SH-SY5Y (cell line): ENCODE data around the gene NDC1.

Source experiments
- GATA2 ChIP-seq: IDR thresholded peaks from 2 replicates; pipeline ENCODE4 v1.6.1; 2011; ENCODE audit warnings: mild to moderate bottlenecking, low read depth, low read length
- GATA3 ChIP-seq: IDR thresholded peaks from 2 replicates; pipeline ENCODE4 v1.6.1; 2011; ENCODE audit warnings: low read depth, mild to moderate bottlenecking, low read length, moderate library complexity

Gene NDC1

DNA sequence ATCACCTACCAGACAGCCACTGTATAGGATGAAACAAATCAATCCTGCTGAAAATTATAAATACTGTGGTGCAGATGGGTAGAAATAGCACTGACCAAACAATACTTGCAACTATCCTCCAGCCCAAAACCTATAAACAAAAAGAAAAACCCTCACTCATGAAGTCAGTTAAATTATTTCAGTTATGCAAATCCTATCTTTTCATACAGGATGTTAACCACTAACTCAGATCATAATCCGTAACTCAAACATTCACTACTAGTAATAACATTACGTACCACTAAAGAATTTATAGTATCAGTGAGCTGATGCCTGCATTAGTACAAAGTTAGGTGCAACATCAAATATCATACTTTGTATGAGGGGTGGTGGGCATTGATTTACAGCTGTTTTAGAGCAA, 2.6 kb downstream of the NDC1 start:
- no peak for TF ChIP-seq GATA3
- TF ChIP-seq GATA2, result no peak

DNA sequence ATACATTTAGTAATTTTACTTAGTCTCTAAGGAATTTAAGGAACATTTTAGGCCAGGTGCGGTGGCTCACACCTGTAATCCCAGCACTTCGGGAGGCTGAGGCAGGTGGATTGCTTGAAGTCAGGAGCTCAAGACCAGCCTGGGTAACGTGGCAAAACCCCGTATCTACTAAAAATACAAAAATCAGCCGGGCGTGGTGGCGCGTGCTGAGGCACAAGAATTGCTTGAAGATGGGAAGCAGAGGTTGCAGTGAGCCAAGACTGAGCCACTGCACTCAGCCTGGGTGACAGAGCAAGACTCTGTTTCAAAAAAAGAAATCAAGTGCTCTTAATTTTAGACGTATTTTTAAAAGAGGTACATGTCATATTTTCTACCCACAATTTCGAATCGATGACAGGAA, 3.3 kb downstream of the NDC1 start:
- no peak for TF ChIP-seq GATA2
- TF ChIP-seq GATA3, result no peak

GRCh38 chr1:53833393-53833792, 4.7 kb downstream of the NDC1 start:
- no peak for TF ChIP-seq GATA2
- no peak for TF ChIP-seq GATA3

GRCh38 chr1:53826367-53826766, 11.7 kb downstream of the NDC1 start:
- no peak for TF ChIP-seq GATA2
- no peak for TF ChIP-seq GATA3

- no peak for TF ChIP-seq GATA3
- no peak for TF ChIP-seq GATA2
Measured at GRCh38 chr1:53825306-53825705, 12.8 kb downstream of the NDC1 start.

GRCh38 chr1:53822931-53823330, 15.2 kb downstream of the NDC1 start:
- TF ChIP-seq GATA3, result no peak
- TF ChIP-seq GATA2, result no peak

DNA sequence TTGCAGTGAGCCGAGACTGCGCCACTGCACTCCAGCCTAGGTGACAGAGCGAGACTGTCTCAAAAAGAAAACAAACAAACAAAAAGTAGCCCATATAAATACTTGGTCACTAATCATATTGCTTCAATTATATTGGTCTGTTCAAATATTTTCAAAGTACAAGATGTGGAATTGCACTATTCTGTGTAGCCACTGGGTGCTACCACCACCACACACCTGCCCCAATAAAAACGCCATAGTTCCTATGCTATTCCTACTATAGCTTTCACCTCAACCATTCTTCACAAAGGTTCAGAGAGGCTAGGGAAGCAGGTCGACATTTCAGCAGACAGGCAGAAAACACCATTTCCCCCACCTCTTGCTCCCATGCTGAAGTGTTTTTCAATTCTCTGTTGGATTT, 16.7 kb downstream of the NDC1 start:
- TF ChIP-seq GATA2 (no peak), GATA3 (no peak)

DNA sequence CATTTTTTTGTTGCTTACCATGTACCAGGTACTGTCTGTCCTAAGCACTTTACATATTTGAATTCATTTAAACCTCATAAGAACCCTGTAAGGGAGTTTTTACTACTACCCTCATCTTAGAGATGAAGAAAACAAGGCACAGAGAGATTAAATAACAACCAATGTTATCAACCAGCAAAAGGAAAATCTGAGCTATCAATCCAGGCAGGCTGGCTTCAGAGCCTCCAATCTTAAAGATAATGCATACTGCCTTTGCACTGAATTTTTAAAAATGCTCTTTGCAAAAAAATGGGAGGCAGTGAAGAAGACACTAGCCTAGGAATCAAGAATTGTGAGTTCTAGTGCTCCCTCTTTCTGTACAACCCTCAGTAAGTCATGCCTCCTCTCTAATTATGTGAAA, 18.7 kb downstream of the NDC1 start:
- TF ChIP-seq GATA3 (no peak), GATA2 (no peak)

DNA sequence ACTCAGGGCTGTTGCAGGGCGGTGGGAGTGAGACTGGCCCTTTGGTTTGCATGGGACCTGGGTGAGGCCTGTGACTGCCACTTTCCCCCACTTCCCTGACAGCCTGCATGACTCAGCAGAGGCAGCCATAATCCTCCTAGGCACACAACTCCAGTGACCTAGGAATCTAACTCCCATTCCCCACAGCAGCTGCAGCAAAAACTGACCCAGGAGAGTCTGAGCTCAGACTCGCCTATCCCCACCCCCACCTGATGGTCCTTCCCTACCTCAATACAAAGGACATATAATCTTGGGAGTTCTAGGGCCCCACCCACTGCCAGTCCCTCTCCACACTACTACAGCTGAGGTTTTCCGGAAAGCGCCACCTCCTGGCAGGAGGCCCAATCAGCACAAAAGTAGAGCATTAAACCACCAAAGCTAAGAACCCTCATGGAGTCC, 26.7 kb downstream of the NDC1 start:
- TF ChIP-seq GATA3 (no peak), GATA2 (no peak)

DNA sequence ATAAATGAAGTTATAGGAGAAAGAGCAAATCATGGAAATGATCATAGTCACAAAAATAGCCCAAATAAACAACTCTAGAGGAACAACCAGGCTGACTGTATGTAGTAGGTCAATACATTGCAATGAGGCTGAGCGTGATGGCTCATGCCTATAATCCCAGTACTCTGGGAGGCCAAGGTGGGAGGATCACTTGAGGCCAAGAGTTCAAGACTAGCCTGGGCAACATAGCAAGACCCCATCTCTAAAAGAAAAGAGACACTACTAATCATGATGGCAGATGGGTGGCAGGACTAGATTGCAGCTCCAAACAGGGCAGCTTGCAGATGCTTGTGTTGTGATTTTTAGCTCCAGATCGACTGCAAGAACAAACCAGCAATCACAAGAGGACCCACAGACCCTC, 27.6 kb downstream of the NDC1 start:
- no peak for TF ChIP-seq GATA2
- TF ChIP-seq GATA3, result no peak

- TF ChIP-seq GATA2, result no peak
- TF ChIP-seq GATA3, result no peak
Measured at GRCh38 chr1:53810007-53810406, 28.1 kb downstream of the NDC1 start.

GRCh38 chr1:53807916-53808315, 30.2 kb downstream of the NDC1 start:
- no peak for TF ChIP-seq GATA2
- TF ChIP-seq GATA3, result no peak

DNA sequence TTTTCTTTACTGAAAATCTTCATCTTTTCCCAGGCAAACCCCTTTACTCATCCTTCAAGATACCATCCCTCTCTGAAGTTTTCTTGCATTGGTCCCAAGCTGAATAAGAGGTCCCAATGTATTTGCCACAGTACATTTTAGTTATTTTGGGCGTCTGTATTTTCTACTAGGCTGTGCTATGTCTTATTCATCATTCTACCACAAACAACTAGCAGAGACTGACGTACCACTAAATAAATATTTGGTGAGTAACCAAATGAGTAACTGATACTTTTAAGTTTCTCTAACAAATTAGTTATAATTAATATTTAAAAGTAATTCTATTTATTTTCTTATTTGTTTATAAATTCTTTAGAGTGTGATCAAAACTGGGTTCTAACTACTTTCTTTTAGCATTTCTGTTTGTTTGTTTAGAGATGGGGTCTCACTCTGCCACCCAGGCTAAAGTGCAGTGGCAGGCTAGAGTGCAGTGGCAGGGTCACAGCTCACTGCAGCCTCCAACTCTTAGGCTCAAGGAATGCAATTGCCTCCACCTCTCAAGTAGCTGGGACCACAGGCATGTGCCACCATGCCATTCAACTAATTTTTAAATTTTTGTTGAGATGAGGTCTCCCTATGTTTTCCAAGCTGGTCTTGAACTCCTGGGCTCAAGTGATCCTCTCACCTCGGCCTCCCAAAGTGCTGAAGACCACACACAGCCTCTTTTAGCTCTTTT, 33.1 kb downstream of the NDC1 start:
- TF ChIP-seq GATA2 (no peak), GATA3 (no peak)

DNA sequence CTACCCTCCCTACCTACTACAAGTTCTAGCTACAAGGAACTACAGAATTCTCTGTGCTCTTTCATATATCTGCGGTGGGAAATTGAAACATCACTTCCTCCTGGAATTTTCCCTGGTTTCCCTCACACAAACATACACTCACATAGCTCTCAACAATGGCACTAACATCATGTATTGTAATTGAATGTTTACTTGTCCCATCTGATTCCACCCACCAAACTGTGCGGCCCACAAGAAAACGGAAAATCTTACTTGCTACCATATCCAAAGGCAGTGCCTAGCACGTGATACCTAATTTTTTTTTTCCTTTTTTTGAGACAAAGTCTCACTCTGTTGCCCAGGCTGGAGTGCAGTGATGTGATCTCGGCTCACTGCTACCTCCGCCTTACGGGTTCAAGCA, 33.9 kb downstream of the NDC1 start:
- TF ChIP-seq GATA2 (no peak), GATA3 (no peak)

- TF ChIP-seq GATA3 (no peak), GATA2 (no peak)
Measured at GRCh38 chr1:53800621-53801020, 37.5 kb downstream of the NDC1 start.

DNA sequence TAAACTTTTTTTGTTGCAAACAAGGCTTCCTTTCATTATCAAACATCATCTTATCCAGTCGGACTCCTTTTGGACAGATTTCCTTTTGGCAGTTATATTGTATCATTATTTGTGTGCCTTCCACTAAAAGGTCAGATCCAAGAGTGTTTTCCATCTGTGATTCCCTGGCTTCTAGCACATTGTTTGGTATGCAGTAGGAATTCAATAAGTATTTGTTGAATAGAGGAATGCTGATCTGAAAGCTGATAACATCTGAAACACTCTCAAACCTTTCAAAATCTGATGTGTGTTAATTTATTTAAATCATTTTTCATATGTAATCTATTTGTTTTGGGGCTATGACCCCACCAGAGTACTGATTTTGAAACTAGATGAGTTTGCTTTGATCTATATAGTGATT, 39.0 kb downstream of the NDC1 start:
- no peak for TF ChIP-seq GATA2
- TF ChIP-seq GATA3, result no peak
